ENCODE data around the gene TEC. TPM values are rescaled to one million over a fixed set of nuclear protein-coding genes. Genes with fewer than 3 reads are reported as not detected.

Gene TEC
- polyA plus RNA-seq, 1 donor (not counting 4 experiments of a cell fraction or from before 2014, with no cell fraction given), result 0.39 TPM

DNA sequence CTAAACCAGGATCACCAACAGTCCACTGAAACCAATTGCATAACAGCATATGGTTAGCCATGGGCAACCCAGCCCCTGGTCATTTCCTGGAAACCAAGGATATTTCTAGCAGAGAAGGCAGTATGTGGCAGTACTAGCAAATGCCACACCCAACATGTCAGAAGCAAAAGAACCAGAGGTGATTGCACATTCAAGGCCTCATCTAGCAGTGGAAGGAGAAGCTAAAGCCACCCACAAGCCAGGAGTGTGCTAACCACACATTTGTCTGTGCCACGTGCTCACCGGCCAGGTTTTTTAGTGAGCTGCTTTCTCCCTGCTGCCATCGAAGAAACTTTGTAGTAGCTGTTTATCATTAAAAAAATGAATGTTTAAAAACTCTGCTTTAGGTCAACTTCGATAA lies 42.0 kb downstream of the TEC start:
- Histone ChIP-seq H2AFZ (ENCODE audit: control insufficient read depth, low read length) (no peak overlapping the region), H3K4me2 (ENCODE audit: control insufficient read depth, extremely low read depth, insufficient read depth, low read depth, low read length) (no peak overlapping the region), H4K20me1 (ENCODE audit: control insufficient read depth, extremely low read depth, insufficient read depth, low read length) (no peaks in the 10 kb centered on the region), H3K9me3 (ENCODE audit: control insufficient read depth, low read depth, low read length) (no peaks in the 10 kb centered on the region), H3K79me2 (ENCODE audit: control insufficient read depth, insufficient read depth, low read length) (no peaks in the 10 kb centered on the region), H3K27me3 (ENCODE audit: control insufficient read depth, extremely low read depth, insufficient read depth, low read length) (no peaks in the 10 kb centered on the region), H3K27ac (ENCODE audit: control insufficient read depth, insufficient read depth, low read length) (no peak overlapping the region), H3K36me3 (ENCODE audit: control insufficient read depth in 2 of 2, extremely low read depth in 1 of 2, insufficient read depth in 2 of 2, low read length in 2 of 2) (no peaks in the 10 kb centered on the region), H3K4me3 (ENCODE audit: control insufficient read depth in 2 of 3, extremely low read depth in 1 of 3, insufficient read depth in 2 of 3, low read depth in 1 of 3, low read length in 3 of 3) (no peak overlapping the region), H3K9me1 (ENCODE audit: control insufficient read depth, extremely low read depth, insufficient read depth, low read length) (peaks cover 2% of the 10 kb centered on the region), H3K9ac (ENCODE audit: control insufficient read depth, extremely low read depth, insufficient read depth, low read length) (no peak overlapping the region), H3K4me1 (ENCODE audit: control insufficient read depth, extremely low read depth, insufficient read depth, low read length) (peaks cover 14% of the 10 kb centered on the region)
- FAIRE-seq, result no peak
- TF ChIP-seq EZH2 (IDR thresholded peaks at IDR 0.05; ENCODE audit: low read length), result no peak
- TF ChIP-seq, protein P1, sequence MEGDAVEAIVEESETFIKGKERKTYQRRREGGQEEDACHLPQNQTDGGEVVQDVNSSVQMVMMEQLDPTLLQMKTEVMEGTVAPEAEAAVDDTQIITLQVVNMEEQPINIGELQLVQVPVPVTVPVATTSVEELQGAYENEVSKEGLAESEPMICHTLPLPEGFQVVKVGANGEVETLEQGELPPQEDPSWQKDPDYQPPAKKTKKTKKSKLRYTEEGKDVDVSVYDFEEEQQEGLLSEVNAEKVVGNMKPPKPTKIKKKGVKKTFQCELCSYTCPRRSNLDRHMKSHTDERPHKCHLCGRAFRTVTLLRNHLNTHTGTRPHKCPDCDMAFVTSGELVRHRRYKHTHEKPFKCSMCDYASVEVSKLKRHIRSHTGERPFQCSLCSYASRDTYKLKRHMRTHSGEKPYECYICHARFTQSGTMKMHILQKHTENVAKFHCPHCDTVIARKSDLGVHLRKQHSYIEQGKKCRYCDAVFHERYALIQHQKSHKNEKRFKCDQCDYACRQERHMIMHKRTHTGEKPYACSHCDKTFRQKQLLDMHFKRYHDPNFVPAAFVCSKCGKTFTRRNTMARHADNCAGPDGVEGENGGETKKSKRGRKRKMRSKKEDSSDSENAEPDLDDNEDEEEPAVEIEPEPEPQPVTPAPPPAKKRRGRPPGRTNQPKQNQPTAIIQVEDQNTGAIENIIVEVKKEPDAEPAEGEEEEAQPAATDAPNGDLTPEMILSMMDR (optimal IDR thresholded peaks at IDR 0.05 in 1 of 3, IDR thresholded peaks at IDR 0.05 in 1 of 3, conservative IDR thresholded peaks at IDR 0.05 in 1 of 3; ENCODE audit: extremely low read depth in 1 of 3, insufficient read depth in 2 of 3, low read length in 3 of 3), result no peak
- dilution Hi-C loops (cut with MboI; ENCODE audit: extremely low pct_ligation_motif_present, low sequenced_read_pairs), result no loop called here
- no peak for DNase-seq (ENCODE audit: low read depth, low spot score)

DNA sequence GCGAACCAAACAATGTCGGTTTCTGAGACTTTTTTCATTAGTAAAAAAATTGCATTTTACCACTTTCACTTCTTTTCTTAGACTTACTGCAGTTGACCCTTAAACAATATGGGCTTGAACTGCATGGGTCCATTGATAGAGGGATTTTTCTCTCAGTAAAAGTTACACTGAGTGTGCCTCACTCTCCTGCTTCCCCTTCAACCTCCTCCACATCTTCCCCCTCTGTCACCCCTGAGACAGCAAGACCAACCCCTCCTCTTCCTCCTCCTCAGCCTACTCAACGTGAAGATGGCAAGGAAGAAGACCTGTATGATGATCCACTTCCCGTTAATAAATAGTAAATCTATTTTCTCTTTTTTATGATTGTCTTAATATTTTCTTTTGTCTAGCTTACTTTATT lies 43.4 kb downstream of the TEC start:
- Histone ChIP-seq H3K9ac (ENCODE audit: control insufficient read depth, extremely low read depth, insufficient read depth, low read length) (no peak overlapping the region), H3K4me2 (ENCODE audit: control insufficient read depth, extremely low read depth, insufficient read depth, low read depth, low read length) (no peak overlapping the region), H2AFZ (ENCODE audit: control insufficient read depth, low read length) (no peak overlapping the region), H3K27me3 (ENCODE audit: control insufficient read depth, extremely low read depth, insufficient read depth, low read length) (no peaks in the 10 kb centered on the region), H3K4me3 (ENCODE audit: control insufficient read depth in 2 of 3, extremely low read depth in 1 of 3, insufficient read depth in 2 of 3, low read depth in 1 of 3, low read length in 3 of 3) (no peak overlapping the region), H3K9me1 (ENCODE audit: control insufficient read depth, extremely low read depth, insufficient read depth, low read length) (peaks cover 2% of the 10 kb centered on the region), H3K4me1 (ENCODE audit: control insufficient read depth, extremely low read depth, insufficient read depth, low read length) (peaks cover 14% of the 10 kb centered on the region), H3K79me2 (ENCODE audit: control insufficient read depth, insufficient read depth, low read length) (no peaks in the 10 kb centered on the region), H3K27ac (ENCODE audit: control insufficient read depth, insufficient read depth, low read length) (no peak overlapping the region), H3K9me3 (ENCODE audit: control insufficient read depth, low read depth, low read length) (no peaks in the 10 kb centered on the region), H4K20me1 (ENCODE audit: control insufficient read depth, extremely low read depth, insufficient read depth, low read length) (no peaks in the 10 kb centered on the region), H3K36me3 (ENCODE audit: control insufficient read depth in 2 of 2, extremely low read depth in 1 of 2, insufficient read depth in 2 of 2, low read length in 2 of 2) (no peaks in the 10 kb centered on the region)
- no peak for FAIRE-seq
- dilution Hi-C loops (cut with MboI; ENCODE audit: extremely low pct_ligation_motif_present, low sequenced_read_pairs), result no loop called here
- no peak for TF ChIP-seq EZH2 (IDR thresholded peaks at IDR 0.05; ENCODE audit: low read length)
- TF ChIP-seq, protein P1 (optimal IDR thresholded peaks at IDR 0.05 in 1 of 3, IDR thresholded peaks at IDR 0.05 in 1 of 3, conservative IDR thresholded peaks at IDR 0.05 in 1 of 3; ENCODE audit: extremely low read depth in 1 of 3, insufficient read depth in 2 of 3, low read length in 3 of 3), result no peak
- no peak for DNase-seq (ENCODE audit: low read depth, low spot score)

Measured in keratinocyte (primary cell).